GM10248 (cell line): ENCODE measurements around the gene KAT6B.

ENCODE experiments used
- CTCF ChIA-PET: fragments of 300-600 bp; sonication (Branson Sonifier 250); formaldehyde crosslinking; extraction: SDS; loops from one replicate; lab custom pipeline; 2021; ENCODE audit warnings: antibody characterized with exemption; lab: Yijun Ruan, JAX
- POLR2A ChIA-PET: fragments of 350-650 bp; sonication (Branson Sonifier 250); formaldehyde crosslinking; extraction: SDS; loops from one replicate; lab custom pipeline; 2020; ENCODE audit warnings: antibody characterized with exemption; lab: Yijun Ruan, JAX
- DNase-seq: peaks from one replicate; pipeline ENCODE4 v3.0.0; 2012; ENCODE audit errors: extremely low spot score
- CTCF ChIP-seq: IDR thresholded peaks from 2 replicates; pipeline ENCODE4 v1.5.1; 2012; ENCODE audit warnings: mild to moderate bottlenecking, low read depth; ENCODE audit errors: extremely low read depth, missing control alignments, control extremely low read depth

The KAT6B gene

GRCh38 chr10:74810087-74810486 is 16.3 kb upstream of the KAT6B start:
- CTCF ChIA-PET = no interaction called here
- no peak for DNase-seq
- POLR2A ChIA-PET = no interaction called here
- no peak for TF ChIP-seq CTCF

- no peak for DNase-seq
- CTCF ChIA-PET = no interaction called here
- no peak for TF ChIP-seq CTCF
- POLR2A ChIA-PET = no interaction called here
These were observed 12.8 kb upstream of the KAT6B start for GRCh38 chr10:74813381-74814259.

- POLR2A ChIA-PET = no interaction called here
- TF ChIP-seq CTCF = no peak
- CTCF ChIA-PET = interaction anchor here (1.0 to 1.2 kb wide), 2 partner anchors 19 to 145 kb away, joined by 3 read pairs; no protein-coding TSS in a partner anchor
- DNase-seq = no peak
These were observed 11.6 kb upstream of the KAT6B start for GRCh38 chr10:74814797-74815196.

- TF ChIP-seq CTCF = no peak
- DNase-seq = no peak
- CTCF ChIA-PET = interaction anchor here (1.2 kb wide), 2 partner anchors 14 to 573 kb away, joined by 3 read pairs; no protein-coding TSS in a partner anchor
- POLR2A ChIA-PET = no interaction called here
These were observed 9.4 kb upstream of the KAT6B start for GRCh38 chr10:74816824-74817498.

GRCh38 chr10:74821501-74821900 is 4.9 kb upstream of the KAT6B start:
- no peak for DNase-seq
- no peak for TF ChIP-seq CTCF
- POLR2A ChIA-PET = interaction anchor here (1.0 kb wide), 1 partner anchor 645 kb away, joined by 3 read pairs; no protein-coding TSS in a partner anchor
- CTCF ChIA-PET = interaction anchor here (1.0 to 1.5 kb wide), 4 partner anchors 36 to 522 kb away, joined by 3 read pairs; no protein-coding TSS in a partner anchor

- ChIA-PET POLR2A (no interaction called here), CTCF (interaction anchor here (1.0 to 1.5 kb wide), 5 partner anchors 36 to 522 kb away, joined by 3 read pairs; no protein-coding TSS in a partner anchor)
- no peak for TF ChIP-seq CTCF
- no peak for DNase-seq
These were observed 4.3 kb upstream of the KAT6B start for GRCh38 chr10:74822101-74822500.
